IPS-20b (cell line): ENCODE measurements around the gene CBFA2T2.
"Not testable (repeated sequence)": the region's sequence is repeated elsewhere in the genome, so short reads cannot be mapped to it uniquely, and the experiment has no call there.

ENCODE experiments used
- H3K27ac ChIP-seq: one replicate; pipeline ENCODE4 v1.5.1; 2013; ENCODE audit warnings: low read length
- H3K27me3 ChIP-seq: 2 replicates; pipeline ENCODE4 v1.6.1; 2013; ENCODE audit warnings: mild to moderate bottlenecking, low read length, inconsistent platforms; ENCODE audit not compliant: insufficient read depth
- H3K36me3 ChIP-seq: 2 replicates; pipeline ENCODE4 v1.6.1; 2013; ENCODE audit warnings: low read depth, mild to moderate bottlenecking, inconsistent platforms, low read length, moderate library complexity; ENCODE audit not compliant: insufficient read depth
- H3K4me1 ChIP-seq: 2 replicates; pipeline ENCODE4 v1.6.1; 2013; ENCODE audit warnings: mild to moderate bottlenecking, control low read depth, inconsistent platforms, low read length, moderate library complexity; ENCODE audit not compliant: insufficient read depth
- H3K4me3 ChIP-seq: 2 replicates; pipeline ENCODE4 v1.5.1; 2013; ENCODE audit warnings: mild to moderate bottlenecking, low read length, inconsistent platforms
- H3K9ac ChIP-seq: 2 replicates; pipeline ENCODE4 v1.6.1; 2013; ENCODE audit warnings: low read depth, mild to moderate bottlenecking, inconsistent platforms, low read length, moderate library complexity
- H3K9me3 ChIP-seq: 2 replicates; pipeline ENCODE4 v1.6.1; 2013; ENCODE audit warnings: mild to moderate bottlenecking, low read depth, low read length, inconsistent platforms; ENCODE audit not compliant: insufficient read depth

The CBFA2T2 gene

GRCh38 chr20:33693741-33694638 is 204.1 kb downstream of the CBFA2T2 start:
- no peaks in the 10 kb centered on the region for H3K36me3 ChIP-seq
- H3K27ac ChIP-seq = no peak overlapping the region
- peaks cover 8% of the 10 kb centered on the region; the same call in 1 of the 2 replicates for H3K4me1 ChIP-seq
- H3K9ac ChIP-seq = no peak overlapping the region
- H3K9me3 ChIP-seq = no peaks in the 10 kb centered on the region
- peaks cover 11% of the 10 kb centered on the region; the same call in 1 of the 2 replicates for H3K27me3 ChIP-seq
- no peak overlapping the region for H3K4me3 ChIP-seq

- H3K4me1 ChIP-seq = peaks cover 8% of the 10 kb centered on the region; the same call in 1 of the 2 replicates
- H3K4me3 ChIP-seq = no peak overlapping the region
- no peaks in the 10 kb centered on the region for H3K36me3 ChIP-seq
- H3K9me3 ChIP-seq = no peaks in the 10 kb centered on the region
- no peak overlapping the region for H3K9ac ChIP-seq
- H3K27ac ChIP-seq = no peak overlapping the region
- peaks cover 5% of the 10 kb centered on the region; the same call in 1 of the 2 replicates for H3K27me3 ChIP-seq
These were observed 204.7 kb downstream of the CBFA2T2 start for GRCh38 chr20:33694639-33695012.

- H3K27me3 ChIP-seq = no peaks in the 10 kb centered on the region
- no peaks in the 10 kb centered on the region for H3K36me3 ChIP-seq
- peaks cover 8% of the 10 kb centered on the region; the same call in 1 of the 2 replicates for H3K4me1 ChIP-seq
- H3K9ac ChIP-seq = no peak overlapping the region
- H3K9me3 ChIP-seq = no peaks in the 10 kb centered on the region
- H3K27ac ChIP-seq = no peak overlapping the region
- no peak overlapping the region for H3K4me3 ChIP-seq
These were observed 206.6 kb downstream of the CBFA2T2 start for GRCh38 chr20:33696448-33696847.

- Histone ChIP-seq H3K4me1 (peaks cover 8% of the 10 kb centered on the region; the same call in 1 of the 2 replicates), H3K27ac (no peak overlapping the region), H3K9ac (no peak overlapping the region), H3K4me3 (no peak overlapping the region), H3K27me3 (no peaks in the 10 kb centered on the region), H3K9me3 (peaks cover 5% of the 10 kb centered on the region), H3K36me3 (no peaks in the 10 kb centered on the region)
These were observed 207.2 kb downstream of the CBFA2T2 start for GRCh38 chr20:33697129-33697528.

GRCh38 chr20:33698966-33699365 is 209.1 kb downstream of the CBFA2T2 start:
- not testable (repeated sequence) for H3K27me3 ChIP-seq, H3K9ac ChIP-seq, H3K36me3 ChIP-seq, H3K27ac ChIP-seq, H3K4me1 ChIP-seq, H3K4me3 ChIP-seq
- peaks cover 12% of the 10 kb centered on the region for H3K9me3 ChIP-seq
